GM15510 (cell line): ENCODE data around the gene WWC1.

Experiments used
- POLR2A ChIP-seq: IDR thresholded peaks from 3 replicates; pipeline ENCODE4 v1.6.1; 2011; ENCODE audit warnings: borderline replicate concordance; ENCODE audit not compliant: insufficient read length; ENCODE audit errors: extremely low read depth

WWC1 gene

GRCh38 chr5:168422431-168422830 lies 131.0 kb downstream of the WWC1 start:
- TF ChIP-seq POLR2A: no peak

GRCh38 chr5:168423478-168423877 lies 132.0 kb downstream of the WWC1 start:
- TF ChIP-seq POLR2A: no peak

- no peak for TF ChIP-seq POLR2A
Observed at GRCh38 chr5:168423971-168424370, 132.5 kb downstream of the WWC1 start.

GRCh38 chr5:168424594-168425323 lies 133.3 kb downstream of the WWC1 start:
- no peak for TF ChIP-seq POLR2A

- TF ChIP-seq POLR2A: no peak
Observed at GRCh38 chr5:168426007-168426863, 134.8 kb downstream of the WWC1 start.

GRCh38 chr5:168426864-168427172 lies 135.4 kb downstream of the WWC1 start:
- no peak for TF ChIP-seq POLR2A

- no peak for TF ChIP-seq POLR2A
Observed at GRCh38 chr5:168427224-168427623, 135.8 kb downstream of the WWC1 start.

GRCh38 chr5:168428552-168428951 lies 137.1 kb downstream of the WWC1 start:
- no peak for TF ChIP-seq POLR2A

- TF ChIP-seq POLR2A: no peak
Observed at GRCh38 chr5:168430296-168430695, 138.9 kb downstream of the WWC1 start.

- no peak for TF ChIP-seq POLR2A
Observed at GRCh38 chr5:168432903-168433302, 141.5 kb downstream of the WWC1 start.

GRCh38 chr5:168434001-168434400 lies 142.6 kb downstream of the WWC1 start:
- TF ChIP-seq POLR2A: no peak

- no peak for TF ChIP-seq POLR2A
Observed at GRCh38 chr5:168434746-168435321, 143.4 kb downstream of the WWC1 start.

GRCh38 chr5:168438349-168438748 lies 146.9 kb downstream of the WWC1 start:
- no peak for TF ChIP-seq POLR2A

- no peak for TF ChIP-seq POLR2A
Observed at GRCh38 chr5:168443533-168443932, 152.1 kb downstream of the WWC1 start.

- no peak for TF ChIP-seq POLR2A
Observed at GRCh38 chr5:168443950-168444700, 152.7 kb downstream of the WWC1 start.
